Neural cell (in vitro differentiated cells): ENCODE results near the gene SPAG6. TPM values are rescaled to one million over a fixed set of nuclear protein-coding genes. Genes with fewer than 3 reads are reported as not detected.

Experiments
- H2AFZ ChIP-seq: fragments of 200-600, 300-800 bp; sonication (generic), shearing (Covaris generic); 2 replicates; pipeline ENCODE4 v1.6.0; 2014; ENCODE audit warnings: low read depth, mild to moderate bottlenecking, antibody characterized with exemption, low read length, moderate library complexity
- H3F3A ChIP-seq: fragments of 200-600 bp; shearing (Covaris generic); 2 replicates; pipeline ENCODE4 v1.6.1; 2016; ENCODE audit warnings: mild to moderate bottlenecking, moderate library complexity, mixed read lengths, antibody characterized with exemption, low read length; ENCODE audit not compliant: insufficient read depth, poor library complexity, severe bottlenecking
- H3K27ac ChIP-seq: fragments of 200-600, 300-800 bp; sonication (generic), shearing (Covaris generic); 2 replicates; pipeline ENCODE4 v1.5.1; 2014; ENCODE audit warnings: mild to moderate bottlenecking, low read length, moderate library complexity
- H3K27me3 ChIP-seq: fragments of 300-800, 200-600 bp; sonication (generic), shearing (Covaris generic); 2 replicates; pipeline ENCODE4 v1.6.0; 2014; ENCODE audit warnings: mild to moderate bottlenecking, low read depth, low read length, moderate library complexity; ENCODE audit not compliant: insufficient read depth
- H3K36me3 ChIP-seq: fragments of 300-800, 200-600 bp; sonication (generic), shearing (Covaris generic); 2 replicates; pipeline ENCODE4 v1.5.1; 2014; ENCODE audit warnings: mild to moderate bottlenecking, antibody characterized with exemption, low read length, moderate library complexity; ENCODE audit not compliant: insufficient read depth
- H3K4me2 ChIP-seq: fragments of 300-800, 200-600 bp; sonication (generic), shearing (Covaris generic); 2 replicates; pipeline ENCODE4 v1.6.0; 2014; ENCODE audit warnings: mild to moderate bottlenecking, low read length
- H3K4me3 ChIP-seq: fragments of 300-800, 200-600 bp; sonication (generic), shearing (Covaris generic); 2 replicates; pipeline ENCODE4 v1.5.1; 2014; ENCODE audit warnings: mild to moderate bottlenecking, low read length, moderate library complexity
- H3K79me2 ChIP-seq: fragments of 200-600 bp; shearing (Covaris generic); replicated peaks from 2 replicates; pipeline ENCODE4 v1.6.0; 2014; ENCODE audit warnings: mild to moderate bottlenecking, low read length, moderate library complexity; ENCODE audit not compliant: insufficient read depth
- H3K9ac ChIP-seq: fragments of 300-800, 200-600 bp; sonication (generic), shearing (Covaris generic); 2 replicates; pipeline ENCODE4 v1.6.1; 2016; ENCODE audit warnings: mild to moderate bottlenecking, low read length, mixed read lengths
- H3K9me2 ChIP-seq: fragments of 200-600 bp; shearing (Covaris generic); 2 replicates; pipeline ENCODE4 v1.6.1; 2016; ENCODE audit warnings: mild to moderate bottlenecking, low read length, mixed read lengths; ENCODE audit not compliant: insufficient read depth
- H3K9me3 ChIP-seq: fragments of 200-600, 300-800 bp; sonication (generic), shearing (Covaris generic); 2 replicates; pipeline ENCODE4 v1.6.1; 2016; ENCODE audit warnings: mild to moderate bottlenecking, mixed run types, low read length, moderate library complexity, mixed read lengths
- H4K20me1 ChIP-seq: fragments of 200-600 bp; shearing (Covaris generic); 2 replicates; pipeline ENCODE4 v1.6.1; 2016; ENCODE audit warnings: mild to moderate bottlenecking, mixed run types; ENCODE audit not compliant: insufficient read depth
- CTCF ChIP-seq: fragments of 450-650 bp; IDR thresholded peaks from 2 replicates; pipeline ENCODE4 v1.5.1; 2014; ENCODE audit warnings: antibody characterized with exemption, mild to moderate bottlenecking, moderate library complexity; ENCODE audit not compliant: poor library complexity, severe bottlenecking
- EP300 ChIP-seq: fragments of 450-650 bp; conservative IDR thresholded peaks from 2 replicates; pipeline ENCODE4 v1.6.1; 2014; ENCODE audit warnings: antibody characterized with exemption, mild to moderate bottlenecking, moderate library complexity; ENCODE audit not compliant: poor library complexity, severe bottlenecking
- EZH2 ChIP-seq: fragments of 200-600, 300-800 bp; shearing (Covaris generic), sonication (generic); IDR thresholded peaks from 2 replicates; pipeline ENCODE4 v1.6.1; 2014; ENCODE audit warnings: antibody characterized with exemption, low read length, borderline replicate concordance, mild to moderate bottlenecking; ENCODE audit not compliant: insufficient read depth, poor library complexity, severe bottlenecking
- MXI1 ChIP-seq: fragments of 450-650 bp; conservative IDR thresholded peaks from 2 replicates; pipeline ENCODE4 v1.6.1; 2014; ENCODE audit warnings: antibody characterized with exemption, mild to moderate bottlenecking; ENCODE audit not compliant: poor library complexity, severe bottlenecking
- POLR2AphosphoS5 ChIP-seq: IDR thresholded peaks from 2 replicates; pipeline ENCODE4 v1.6.1; 2012
- RAD21 ChIP-seq: fragments of 450-650 bp; conservative IDR thresholded peaks from 2 replicates; pipeline ENCODE4 v1.6.1; 2014; ENCODE audit warnings: antibody characterized with exemption, mild to moderate bottlenecking, moderate library complexity
- REST ChIP-seq: IDR thresholded peaks from 2 replicates; pipeline ENCODE4 v1.6.1; 2012; ENCODE audit warnings: borderline replicate concordance
- SMC3 ChIP-seq: fragments of 450-650 bp; conservative IDR thresholded peaks from 2 replicates; pipeline ENCODE4 v1.6.1; 2014; ENCODE audit warnings: antibody characterized with exemption, mild to moderate bottlenecking, moderate library complexity; ENCODE audit not compliant: poor library complexity
- TAF1 ChIP-seq: IDR thresholded peaks from 2 replicates; pipeline ENCODE4 v1.6.1; 2012; ENCODE audit warnings: low read depth
- polyA plus RNA-seq: library from polyadenylated mRNA; depleted of rRNA; stranded (reverse); fragments of >200 nt; gene quantifications from 2 replicates; pipeline ENCODE4 v1.2.3, GENCODE V29; 2014

The SPAG6 gene
- polyA plus RNA-seq, 1 donor from 2014 or later, result 0.36 TPM

GRCh38 chr10:22323538-22324305 lies 21.6 kb upstream of the SPAG6 start:
- Histone ChIP-seq H3K9ac (no peak overlapping the region), H3K36me3 (peaks cover 8% of the 10 kb centered on the region), H3K79me2 (peaks cover 49% of the 10 kb centered on the region), H3K27me3 (peaks cover 66% of the 10 kb centered on the region), H3K27ac (no peak overlapping the region), H4K20me1 (peaks cover 14% of the 10 kb centered on the region), H3K9me3 (no peaks in the 10 kb centered on the region), H2AFZ (no peak overlapping the region), H3F3A (peaks cover 4% of the 10 kb centered on the region), H3K4me3 (no peak overlapping the region), H3K9me2 (no peaks in the 10 kb centered on the region), H3K4me2 (no peak overlapping the region)
- TF ChIP-seq REST, result no peak

GRCh38 chr10:22324413-22324812 lies 20.9 kb upstream of the SPAG6 start:
- H3K4me2 ChIP-seq, result no peak overlapping the region
- no peaks in the 10 kb centered on the region for H3K9me2 ChIP-seq
- peaks cover 4% of the 10 kb centered on the region for H3F3A ChIP-seq
- H3K4me3 ChIP-seq, result no peak overlapping the region
- no peaks in the 10 kb centered on the region for H3K9me3 ChIP-seq
- H2AFZ ChIP-seq, result no peak overlapping the region
- no peak overlapping the region for H3K9ac ChIP-seq
- no peak overlapping the region for H3K27ac ChIP-seq
- H4K20me1 ChIP-seq, result peaks cover 14% of the 10 kb centered on the region
- H3K27me3 ChIP-seq, result peaks cover 59% of the 10 kb centered on the region
- peaks cover 42% of the 10 kb centered on the region for H3K79me2 ChIP-seq
- peaks cover 15% of the 10 kb centered on the region for H3K36me3 ChIP-seq
- no peak for TF ChIP-seq MXI1
- TF ChIP-seq RAD21, result no peak
- no peak for TF ChIP-seq SMC3
- TF ChIP-seq EP300, result no peak
- TF ChIP-seq CTCF, result no peak
- no peak for TF ChIP-seq REST
- no peak for TF ChIP-seq TAF1
- TF ChIP-seq POLR2AphosphoS5, result no peak
- TF ChIP-seq EZH2, result no peak
